ENCODE data around the gene KCNH2. TPM values are rescaled to one million over a fixed set of nuclear protein-coding genes. Genes with fewer than 3 reads are reported as not detected.

KCNH2 gene
- total and polyA plus RNA-seq, 2 of the 13 experiments (the other 11 are each of a cell fraction or from before 2014, with no cell fraction given) = 0.09 to 0.11 TPM

DNA sequence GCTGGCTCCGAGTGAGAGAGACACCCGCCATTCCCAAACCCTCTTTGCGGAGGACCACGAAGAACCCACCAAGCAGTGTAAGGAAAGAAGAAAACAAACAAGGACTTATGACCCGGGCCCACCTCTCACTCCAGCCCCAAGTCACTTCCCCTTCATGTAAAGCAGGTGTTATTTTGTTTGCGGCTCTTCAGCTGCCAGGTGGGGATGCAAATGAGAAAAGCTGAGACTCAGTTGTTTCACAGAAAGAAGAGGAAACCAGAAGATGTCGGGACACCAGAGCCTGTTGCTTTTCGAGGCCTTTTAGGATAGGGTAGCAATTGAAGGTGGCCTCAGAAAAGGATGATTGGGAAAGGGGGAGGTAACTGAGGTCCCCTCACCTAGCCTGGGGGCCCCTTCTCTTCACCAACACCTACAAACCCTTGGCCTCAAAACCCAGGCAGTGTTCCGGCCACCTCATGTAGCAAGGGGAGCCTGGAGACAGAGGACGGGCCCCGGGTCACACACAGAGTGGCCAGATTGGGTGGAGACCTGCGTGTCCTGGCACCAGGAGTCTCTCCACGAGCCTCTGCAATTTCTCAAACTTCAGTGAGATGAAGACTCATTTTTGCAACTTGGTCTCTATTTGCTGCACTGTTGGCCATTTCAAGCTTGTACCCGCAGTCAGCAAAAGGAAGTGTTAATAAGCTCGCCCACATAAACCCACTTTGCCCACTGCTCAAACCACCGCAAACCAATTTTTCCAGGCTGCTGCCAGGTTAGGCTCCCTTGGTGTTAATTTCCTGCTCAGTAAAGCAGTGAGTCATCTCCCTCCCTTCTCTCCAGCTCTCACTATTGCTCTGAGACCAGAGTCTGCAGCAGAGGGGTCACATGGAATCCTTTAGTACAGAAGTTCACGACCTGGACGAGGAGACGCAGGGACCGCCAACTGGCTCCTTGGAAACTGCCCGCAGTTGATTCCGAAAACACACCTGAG, 80.3 kb downstream of the KCNH2 start (continued):
- TF ChIP-seq, protein P1, sequence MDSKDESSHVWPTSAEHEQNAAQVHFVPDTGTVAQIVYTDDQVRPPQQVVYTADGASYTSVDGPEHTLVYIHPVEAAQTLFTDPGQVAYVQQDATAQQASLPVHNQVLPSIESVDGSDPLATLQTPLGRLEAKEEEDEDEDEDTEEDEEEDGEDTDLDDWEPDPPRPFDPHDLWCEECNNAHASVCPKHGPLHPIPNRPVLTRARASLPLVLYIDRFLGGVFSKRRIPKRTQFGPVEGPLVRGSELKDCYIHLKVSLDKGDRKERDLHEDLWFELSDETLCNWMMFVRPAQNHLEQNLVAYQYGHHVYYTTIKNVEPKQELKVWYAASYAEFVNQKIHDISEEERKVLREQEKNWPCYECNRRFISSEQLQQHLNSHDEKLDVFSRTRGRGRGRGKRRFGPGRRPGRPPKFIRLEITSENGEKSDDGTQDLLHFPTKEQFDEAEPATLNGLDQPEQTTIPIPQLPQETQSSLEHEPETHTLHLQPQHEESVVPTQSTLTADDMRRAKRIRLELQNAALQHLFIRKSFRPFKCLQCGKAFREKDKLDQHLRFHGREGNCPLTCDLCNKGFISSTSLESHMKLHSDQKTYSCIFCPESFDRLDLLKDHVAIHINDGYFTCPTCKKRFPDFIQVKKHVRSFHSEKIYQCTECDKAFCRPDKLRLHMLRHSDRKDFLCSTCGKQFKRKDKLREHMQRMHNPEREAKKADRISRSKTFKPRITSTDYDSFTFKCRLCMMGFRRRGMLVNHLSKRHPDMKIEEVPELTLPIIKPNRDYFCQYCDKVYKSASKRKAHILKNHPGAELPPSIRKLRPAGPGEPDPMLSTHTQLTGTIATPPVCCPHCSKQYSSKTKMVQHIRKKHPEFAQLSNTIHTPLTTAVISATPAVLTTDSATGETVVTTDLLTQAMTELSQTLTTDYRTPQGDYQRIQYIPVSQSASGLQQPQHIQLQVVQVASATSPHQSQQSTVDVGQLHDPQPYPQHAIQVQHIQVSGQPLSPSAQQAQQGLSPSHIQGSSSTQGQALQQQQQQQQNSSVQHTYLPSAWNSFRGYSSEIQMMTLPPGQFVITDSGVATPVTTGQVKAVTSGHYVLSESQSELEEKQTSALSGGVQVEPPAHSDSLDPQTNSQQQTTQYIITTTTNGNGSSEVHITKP (CRISPR knock-in tag; IDR thresholded peaks at IDR 0.05; ENCODE audit: low read depth) = no peak

DNA sequence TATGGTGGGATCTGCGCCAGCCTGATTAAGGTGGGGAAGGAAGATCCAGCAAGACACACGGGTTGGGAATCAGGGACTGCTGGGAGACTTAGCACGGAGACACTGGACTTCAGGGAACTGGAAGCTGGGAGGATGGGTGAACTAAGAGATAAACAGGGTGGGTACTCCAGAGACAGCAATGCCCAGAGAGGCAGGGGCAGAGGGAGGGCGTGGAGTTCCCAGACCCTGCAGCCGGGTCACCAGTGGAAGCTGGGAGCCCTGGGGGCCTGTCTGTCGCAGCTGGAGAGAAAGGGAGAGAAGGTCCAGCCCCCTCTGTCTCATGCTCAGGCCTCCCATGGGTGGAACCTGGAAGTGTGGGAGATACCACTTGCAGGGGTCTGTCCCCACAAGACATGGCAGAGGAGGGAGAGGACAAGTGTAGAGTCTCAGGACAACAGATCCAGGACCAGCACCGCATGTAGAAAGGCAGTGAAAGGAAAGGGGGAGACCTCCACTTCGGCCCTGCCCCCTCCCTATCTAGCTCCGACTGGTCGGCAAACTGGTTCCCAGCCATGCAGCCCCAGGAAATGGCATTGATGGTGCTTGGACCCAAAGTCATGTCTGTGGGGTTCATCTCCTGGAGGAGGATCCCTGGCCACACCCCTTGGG, 81.4 kb downstream of the KCNH2 start:
- Histone ChIP-seq H3K27ac (ENCODE audit: extremely low read length, insufficient read depth, low read length) (no peak overlapping the region), H3K9ac (ENCODE audit: insufficient read depth, low read depth, low read length) (no peak overlapping the region), H3K79me2 (ENCODE audit: insufficient read depth, low read length) (no peaks in the 10 kb centered on the region), H3K9me3 (ENCODE audit: low read length) (no peaks in the 10 kb centered on the region), H3K4me3 (replicated peaks in 1 of 3; ENCODE audit: insufficient read depth in 1 of 3, low read depth in 2 of 3, low read length in 3 of 3) (no peak overlapping the region), H3K36me3 (replicated peaks in 1 of 2; ENCODE audit: control insufficient read depth in 1 of 2, insufficient read depth in 2 of 2, low read length in 2 of 2) (no peaks in the 10 kb centered on the region), H3K4me2 (ENCODE audit: low read depth, low read length) (no peak overlapping the region), H4K20me1 (ENCODE audit: insufficient read depth, low read length) (no peaks in the 10 kb centered on the region), H2AFZ (ENCODE audit: low read length) (no peak overlapping the region), H3K27me3 (ENCODE audit: control insufficient read depth in 1 of 2, insufficient read depth in 2 of 2, low read length in 2 of 2) (peaks cover 1 to 33% of the 10 kb centered on the region in 2 experiments; a peak in 3 of 5 replicates), H3K4me1 (ENCODE audit: insufficient read depth, low read length) (peaks cover 15% of the 10 kb centered on the region)
- ATAC-seq (no peak), FAIRE-seq (no peak), DNase-seq (ENCODE audit: low spot score) (no peak)
- in situ Hi-C loops (cut with HindIII; ENCODE audit: extremely low pct_ligation_motif_present, low pct_unique_long_range_greater_than_20kb) = loop anchor here (5.0 kb wide), 1 partner anchor 91 kb away; no protein-coding TSS in a partner anchor
- CTCF ChIA-PET (ENCODE audit: low intra/inter-chr PET ratio, low total read pairs) = no interaction called here
- intact Hi-C loops (cut with micrococcal nuclease; ENCODE audit: unreplicated experiment) = no loop called here
- 15% methylated on average over 10 of the region's 10 CpGs for WGBS (ENCODE audit: low lambda C conversion rate)
- no TSS peak for BruUV-seq (replicated peaks)
- POLR2A ChIA-PET = no interaction called here
- TF ChIP-seq ZNF780A (CRISPR knock-in tag; IDR thresholded peaks at IDR 0.05) (no peak), SMAD3 (CRISPR knock-in tag; IDR thresholded peaks at IDR 0.05) (no peak), ZNF230 (CRISPR knock-in tag; IDR thresholded peaks at IDR 0.05) (no peak), ZNF878 (CRISPR knock-in tag; IDR thresholded peaks at IDR 0.05) (no peak), NR2F6 (IDR thresholded peaks at IDR 0.05) (no peak), NR2F6 (CRISPR knock-in tag; IDR thresholded peaks at IDR 0.05) (no peak), ELF3 (CRISPR knock-in tag; IDR thresholded peaks at IDR 0.05) (no peak), NFIB (CRISPR knock-in tag; IDR thresholded peaks at IDR 0.05; ENCODE audit: borderline replicate concordance) (no peak), RFX1 (IDR thresholded peaks at IDR 0.05) (no peak), EHMT2 (IDR thresholded peaks at IDR 0.05; ENCODE audit: borderline replicate concordance, low read depth, low read length) (no peak), MATR3 (CRISPR knock-in tag; IDR thresholded peaks at IDR 0.05) (no peak)
- TF ChIP-seq, protein P2, sequence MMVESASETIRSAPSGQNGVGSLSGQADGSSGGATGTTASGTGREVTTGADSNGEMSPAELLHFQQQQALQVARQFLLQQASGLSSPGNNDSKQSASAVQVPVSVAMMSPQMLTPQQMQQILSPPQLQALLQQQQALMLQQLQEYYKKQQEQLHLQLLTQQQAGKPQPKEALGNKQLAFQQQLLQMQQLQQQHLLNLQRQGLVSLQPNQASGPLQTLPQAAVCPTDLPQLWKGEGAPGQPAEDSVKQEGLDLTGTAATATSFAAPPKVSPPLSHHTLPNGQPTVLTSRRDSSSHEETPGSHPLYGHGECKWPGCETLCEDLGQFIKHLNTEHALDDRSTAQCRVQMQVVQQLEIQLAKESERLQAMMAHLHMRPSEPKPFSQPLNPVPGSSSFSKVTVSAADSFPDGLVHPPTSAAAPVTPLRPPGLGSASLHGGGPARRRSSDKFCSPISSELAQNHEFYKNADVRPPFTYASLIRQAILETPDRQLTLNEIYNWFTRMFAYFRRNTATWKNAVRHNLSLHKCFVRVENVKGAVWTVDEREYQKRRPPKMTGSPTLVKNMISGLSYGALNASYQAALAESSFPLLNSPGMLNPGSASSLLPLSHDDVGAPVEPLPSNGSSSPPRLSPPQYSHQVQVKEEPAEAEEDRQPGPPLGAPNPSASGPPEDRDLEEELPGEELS (CRISPR knock-in tag; IDR thresholded peaks at IDR 0.05) = no peak
- TF ChIP-seq, protein P3, sequence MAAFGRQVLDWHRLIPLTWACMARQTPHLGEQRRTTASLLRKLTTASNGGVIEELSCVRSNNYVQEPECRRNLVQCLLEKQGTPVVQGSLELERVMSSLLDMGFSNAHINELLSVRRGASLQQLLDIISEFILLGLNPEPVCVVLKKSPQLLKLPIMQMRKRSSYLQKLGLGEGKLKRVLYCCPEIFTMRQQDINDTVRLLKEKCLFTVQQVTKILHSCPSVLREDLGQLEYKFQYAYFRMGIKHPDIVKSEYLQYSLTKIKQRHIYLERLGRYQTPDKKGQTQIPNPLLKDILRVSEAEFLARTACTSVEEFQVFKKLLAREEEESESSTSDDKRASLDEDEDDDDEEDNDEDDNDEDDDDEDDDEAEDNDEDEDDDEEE (CRISPR knock-in tag; IDR thresholded peaks at IDR 0.05) = no peak

Data from HepG2 (cell line).